Endothelial cell (in vitro differentiated cells): Measurements from ENCODE around the gene SEZ6. TPM values are rescaled to one million over a fixed set of nuclear protein-coding genes. Genes with fewer than 3 reads are reported as not detected.

Experiments
- DNase-seq: peaks from one replicate; pipeline ENCODE4 v3.0.0; 2021; ENCODE audit warnings: low spot score
- H3K27ac Mint-ChIP-seq: one replicate; pipeline ENCODE4 v1.8.0; 2021; ENCODE audit warnings: mixed read lengths, inconsistent platforms; ENCODE audit not compliant: unreplicated experiment
- H3K27me3 Mint-ChIP-seq: one replicate; pipeline ENCODE4 v1.8.0; 2021; ENCODE audit warnings: mild to moderate bottlenecking, moderate library complexity, mixed read lengths, inconsistent platforms; ENCODE audit not compliant: unreplicated experiment
- H3K36me3 Mint-ChIP-seq: one replicate; pipeline ENCODE4 v1.8.0; 2021; ENCODE audit warnings: mild to moderate bottlenecking, low read depth, mixed read lengths, inconsistent platforms; ENCODE audit not compliant: unreplicated experiment
- H3K4me1 Mint-ChIP-seq: one replicate; pipeline ENCODE4 v1.8.0; 2021; ENCODE audit warnings: mild to moderate bottlenecking, mixed read lengths, inconsistent platforms; ENCODE audit not compliant: unreplicated experiment
- H3K4me3 Mint-ChIP-seq: one replicate; pipeline ENCODE4 v1.8.0; 2021; ENCODE audit warnings: mild to moderate bottlenecking, mixed read lengths, inconsistent platforms; ENCODE audit not compliant: unreplicated experiment
- H3K9me3 Mint-ChIP-seq: one replicate; pipeline ENCODE4 v1.8.0; 2021; ENCODE audit warnings: mixed read lengths, inconsistent platforms; ENCODE audit not compliant: unreplicated experiment
- total RNA-seq: library from RNA; stranded (reverse); fragmentation: NEBNext Ultra II Directional; extraction: Animal tissue kit (Norgen Biotek cat#: 25700); gene quantifications from one replicate; pipeline ENCODE4 v1.2.1, GENCODE V29; 2021; ENCODE audit not compliant: unreplicated experiment
- TF ChIP-seq, protein P1 (sequence below): fragments of 200-600 bp; sonication (generic); IDR thresholded peaks from one replicate; pipeline ENCODE4 v1.5.0; 2021; ENCODE audit warnings: antibody characterized with exemption; ENCODE audit not compliant: unreplicated experiment

Gene SEZ6
- total RNA-seq, 1 donor from 2014 or later, result 0.10 TPM

GRCh38 chr17:28991779-28992178, 14.1 kb downstream of the SEZ6 start:
- Mint-ChIP-seq H3K36me3 (no peaks in the 10 kb centered on the region), H3K27ac (no peak overlapping the region), H3K4me1 (no peaks in the 10 kb centered on the region), H3K4me3 (no peak overlapping the region), H3K9me3 (no peaks in the 10 kb centered on the region), H3K27me3 (peaks cover 6% of the 10 kb centered on the region)
- TF ChIP-seq, protein P1, sequence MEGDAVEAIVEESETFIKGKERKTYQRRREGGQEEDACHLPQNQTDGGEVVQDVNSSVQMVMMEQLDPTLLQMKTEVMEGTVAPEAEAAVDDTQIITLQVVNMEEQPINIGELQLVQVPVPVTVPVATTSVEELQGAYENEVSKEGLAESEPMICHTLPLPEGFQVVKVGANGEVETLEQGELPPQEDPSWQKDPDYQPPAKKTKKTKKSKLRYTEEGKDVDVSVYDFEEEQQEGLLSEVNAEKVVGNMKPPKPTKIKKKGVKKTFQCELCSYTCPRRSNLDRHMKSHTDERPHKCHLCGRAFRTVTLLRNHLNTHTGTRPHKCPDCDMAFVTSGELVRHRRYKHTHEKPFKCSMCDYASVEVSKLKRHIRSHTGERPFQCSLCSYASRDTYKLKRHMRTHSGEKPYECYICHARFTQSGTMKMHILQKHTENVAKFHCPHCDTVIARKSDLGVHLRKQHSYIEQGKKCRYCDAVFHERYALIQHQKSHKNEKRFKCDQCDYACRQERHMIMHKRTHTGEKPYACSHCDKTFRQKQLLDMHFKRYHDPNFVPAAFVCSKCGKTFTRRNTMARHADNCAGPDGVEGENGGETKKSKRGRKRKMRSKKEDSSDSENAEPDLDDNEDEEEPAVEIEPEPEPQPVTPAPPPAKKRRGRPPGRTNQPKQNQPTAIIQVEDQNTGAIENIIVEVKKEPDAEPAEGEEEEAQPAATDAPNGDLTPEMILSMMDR, result no peak
- no peak for DNase-seq

GRCh38 chr17:28989028-28989427, 16.8 kb downstream of the SEZ6 start:
- no peaks in the 10 kb centered on the region for H3K36me3 Mint-ChIP-seq
- no peak overlapping the region for H3K27ac Mint-ChIP-seq
- H3K9me3 Mint-ChIP-seq, result no peaks in the 10 kb centered on the region
- TF ChIP-seq, protein P1, result no peak
- no peak overlapping the region for H3K4me3 Mint-ChIP-seq
- peaks cover 10% of the 10 kb centered on the region for H3K27me3 Mint-ChIP-seq
- H3K4me1 Mint-ChIP-seq, result no peaks in the 10 kb centered on the region
- no peak for DNase-seq

DNA sequence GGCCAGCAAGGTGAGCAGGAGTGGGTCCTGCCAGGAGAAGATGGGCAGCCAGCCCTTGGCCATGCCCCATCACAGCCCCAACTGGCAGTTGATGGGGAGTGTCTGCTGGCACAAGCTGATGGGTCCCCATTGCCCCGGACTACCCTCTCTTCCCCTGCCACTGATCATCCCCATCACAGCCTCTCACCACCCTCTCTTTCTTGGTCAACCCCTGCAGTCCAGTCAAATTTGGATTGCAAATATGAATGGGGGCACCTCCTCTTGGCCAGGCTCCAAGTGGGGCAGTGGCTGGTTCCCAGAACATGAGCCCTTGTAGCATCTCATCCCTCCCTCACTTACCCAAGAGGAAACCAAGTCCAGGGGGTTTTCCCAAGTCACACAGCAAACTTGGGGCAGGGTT, 17.4 kb downstream of the SEZ6 start:
- Mint-ChIP-seq H3K4me1 (peaks cover 5% of the 10 kb centered on the region), H3K9me3 (no peaks in the 10 kb centered on the region), H3K36me3 (no peaks in the 10 kb centered on the region), H3K4me3 (no peak overlapping the region), H3K27me3 (peaks cover 10% of the 10 kb centered on the region), H3K27ac (no peak overlapping the region)
- TF ChIP-seq, protein P1, result no peak
- DNase-seq, result no peak

DNA sequence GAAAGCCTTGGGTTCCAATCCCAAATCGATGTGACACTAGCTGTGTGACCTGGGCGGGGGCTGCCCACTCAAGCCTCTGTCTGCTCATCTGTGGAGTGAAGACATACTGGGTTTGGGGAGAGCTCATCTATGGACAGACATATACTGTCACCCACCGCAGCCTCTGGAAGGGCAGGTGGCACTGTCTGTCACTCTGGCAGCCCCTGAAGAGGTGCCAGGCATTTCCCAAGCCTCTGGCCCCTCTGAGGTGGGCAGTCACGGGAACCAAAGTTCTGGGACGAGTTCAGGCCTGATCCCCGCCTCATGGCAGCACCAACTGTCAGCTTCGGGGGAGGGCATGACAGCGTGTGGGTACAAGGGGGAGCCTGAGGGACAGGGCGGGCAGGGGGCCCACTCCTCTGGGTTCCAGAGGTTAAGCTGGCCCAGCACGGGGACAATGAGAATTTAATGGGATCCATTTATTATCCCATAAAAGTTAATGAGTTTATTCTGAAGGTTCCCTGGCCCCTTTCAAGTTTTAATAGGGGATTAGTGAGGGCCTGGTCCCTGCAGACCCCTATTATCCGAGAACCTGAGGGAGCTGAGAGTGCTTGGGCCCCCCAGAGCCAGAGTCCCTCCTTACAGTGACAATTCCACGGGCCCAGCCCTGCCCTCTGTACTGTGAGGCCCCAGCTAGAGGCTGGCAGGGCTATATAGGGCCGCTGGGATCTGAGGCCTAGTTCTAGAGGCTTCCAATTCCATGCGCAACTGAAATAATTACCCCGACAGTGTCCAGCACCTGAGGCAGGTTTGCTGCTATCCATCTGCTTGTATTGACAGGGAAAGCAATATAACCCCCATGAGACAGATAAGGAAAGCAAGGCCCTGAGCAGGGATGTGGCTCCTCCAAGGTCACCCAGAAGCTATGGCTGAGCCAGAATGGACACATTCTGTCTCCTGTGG, 18.8 kb downstream of the SEZ6 start:
- Mint-ChIP-seq H3K4me1 (peaks cover 20% of the 10 kb centered on the region), H3K9me3 (no peaks in the 10 kb centered on the region), H3K27me3 (peaks cover 17% of the 10 kb centered on the region), H3K27ac (no peak overlapping the region), H3K36me3 (no peaks in the 10 kb centered on the region), H3K4me3 (no peak overlapping the region)
- DNase-seq, result no peak
- TF ChIP-seq, protein P1, result no peak
